A673 (cell line): ENCODE data around the gene ABCA4. TPM values are rescaled to one million over a fixed set of nuclear protein-coding genes. Genes with fewer than 3 reads are reported as not detected.
"Not testable (repeated sequence)": the region's sequence is repeated elsewhere in the genome, so short reads cannot be mapped to it uniquely, and the experiment has no call there.

ENCODE experiments used
- BruUV-seq: library from RNA; stranded (reverse); fragments of 400-500 nt; replicated peaks from 2 replicates; lab custom pipeline; 2021; lab: Mats Ljungman, UMichigan
- CTCF ChIA-PET: fragments of 300-600 bp; sonication (Branson Sonifier 250); formaldehyde crosslinking; loops from one replicate; lab custom pipeline; 2022; ENCODE audit warnings: antibody characterized with exemption; lab: Charles Lee
- POLR2A ChIA-PET: fragments of 300-600 bp; sonication (Branson Sonifier 250); formaldehyde crosslinking; loops from one replicate; lab custom pipeline; 2022; ENCODE audit warnings: antibody characterized with exemption; ENCODE audit not compliant: low non-redundant PET; lab: Charles Lee
- DNase-seq: peaks from one replicate; pipeline ENCODE4 v3.0.0-alpha.2; 2015; ENCODE audit warnings: low spot score
- H3K27ac ChIP-seq: fragments of 200-600 bp; sonication (generic); 2 replicates; pipeline ENCODE4 v1.5.1; 2016; ENCODE audit warnings: mixed run types, low read depth, mild to moderate bottlenecking, mixed read lengths, antibody characterized with exemption, low read length; ENCODE audit not compliant: poor library complexity, severe bottlenecking
- H3K27me3 ChIP-seq: fragments of 200-600 bp; sonication (generic); replicated peaks from 2 replicates; pipeline ENCODE4 v1.6.1; 2017; ENCODE audit warnings: mixed run types, low read depth, mild to moderate bottlenecking, mixed read lengths, antibody characterized with exemption, low read length; ENCODE audit not compliant: insufficient read depth, poor library complexity
- H3K36me3 ChIP-seq: fragments of 200-600 bp; sonication (generic); 2 replicates; pipeline ENCODE4 v1.6.1; 2016; ENCODE audit warnings: mixed run types, mild to moderate bottlenecking, mixed read lengths, antibody characterized with exemption, low read length; ENCODE audit not compliant: insufficient read depth, poor library complexity, severe bottlenecking
- H3K4me1 ChIP-seq: fragments of 200-600 bp; sonication (generic); 2 replicates; pipeline ENCODE4 v1.6.1; 2017; ENCODE audit warnings: mixed run types, mild to moderate bottlenecking, mixed read lengths, antibody characterized with exemption, low read length; ENCODE audit not compliant: insufficient read depth, poor library complexity, severe bottlenecking
- H3K4me3 ChIP-seq: fragments of 200-600 bp; sonication (generic); 2 replicates; pipeline ENCODE4 v1.5.1; 2016; ENCODE audit warnings: low read depth, mixed run types, mild to moderate bottlenecking, mixed read lengths, low read length; ENCODE audit not compliant: poor library complexity, severe bottlenecking
- H3K9me3 ChIP-seq: fragments of 200-600 bp; sonication (generic); 2 replicates; pipeline ENCODE4 v1.6.1; 2016; ENCODE audit warnings: mixed run types, low read depth, mild to moderate bottlenecking, mixed read lengths, antibody characterized with exemption, low read length; ENCODE audit not compliant: poor library complexity, severe bottlenecking
- CTCF ChIP-seq: fragments of 300-800, 200-600 bp; sonication (generic); conservative IDR thresholded peaks from 2 replicates; pipeline ENCODE4 v1.5.1; 2017; ENCODE audit warnings: low read depth, mild to moderate bottlenecking, antibody characterized with exemption, low read length, moderate library complexity, mixed read lengths
- EZH2 ChIP-seq: fragments of 200-600 bp; sonication (generic); IDR thresholded peaks from 2 replicates; pipeline ENCODE4 v1.6.1; 2017; ENCODE audit warnings: borderline replicate concordance, low read depth, mild to moderate bottlenecking, mixed read lengths, antibody characterized with exemption, low read length; ENCODE audit not compliant: poor library complexity, severe bottlenecking
- intact Hi-C: fragments of 100-400 bp; cut with micrococcal nuclease; formaldehyde crosslinking; loops from one replicate; pipeline ENCODE4 v1.10.0; 2022; ENCODE audit not compliant: unreplicated experiment
- total RNA-seq: library from RNA; stranded (reverse); gene quantifications from 2 replicates; pipeline ENCODE4 v1.2.3, GENCODE V29; 2021

ABCA4 gene
- total RNA-seq, 1 experiment from 2014 or later = 0.09 TPM

- no TSS peak for BruUV-seq
- no peak for DNase-seq
- ChIA-PET POLR2A (no interaction called here), CTCF (no interaction called here)
- Histone ChIP-seq H3K4me1 (peaks cover 11% of the 10 kb centered on the region), H3K36me3 (no peaks in the 10 kb centered on the region), H3K4me3 (no peak overlapping the region), H3K9me3 (no peaks in the 10 kb centered on the region), H3K27ac (no peak overlapping the region), H3K27me3 (no peaks in the 10 kb centered on the region)
- intact Hi-C loops = no loop called here
- TF ChIP-seq CTCF (no peak), EZH2 (no peak)
Observed at GRCh38 chr1:94000510-94001282, 120.3 kb downstream of the ABCA4 start.

- Histone ChIP-seq H3K27ac (no peak overlapping the region), H3K9me3 (no peaks in the 10 kb centered on the region), H3K27me3 (no peaks in the 10 kb centered on the region), H3K36me3 (no peaks in the 10 kb centered on the region), H3K4me3 (no peak overlapping the region), H3K4me1 (peaks cover 6% of the 10 kb centered on the region)
- BruUV-seq = no TSS peak
- intact Hi-C loops = no loop called here
- DNase-seq = no peak
- POLR2A ChIA-PET = no interaction called here
- TF ChIP-seq EZH2 (no peak), CTCF (no peak)
- CTCF ChIA-PET = no interaction called here
Observed at GRCh38 chr1:93999840-94000415, 121.0 kb downstream of the ABCA4 start.

DNA sequence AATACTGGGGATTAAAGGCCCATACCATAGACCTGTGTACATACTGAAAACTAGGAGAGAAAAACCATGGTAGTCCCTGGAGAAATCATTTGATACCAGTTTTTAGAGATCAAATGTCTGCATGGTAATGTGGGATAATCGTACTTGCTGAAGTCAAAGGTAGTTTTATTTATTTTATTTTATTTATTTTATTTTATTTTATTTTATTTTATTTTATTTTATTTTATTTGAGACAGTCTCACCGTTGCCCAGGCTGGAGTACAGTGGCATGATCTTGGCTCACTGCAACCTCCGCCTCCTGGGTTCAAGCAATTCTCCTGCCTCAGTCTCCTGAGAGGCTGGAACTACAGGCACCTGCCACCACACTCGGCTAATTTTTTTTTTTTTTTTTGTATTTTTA, 122.4 kb downstream of the ABCA4 start:
- POLR2A ChIA-PET, DNase-seq, H3K4me3 ChIP-seq, H3K36me3 ChIP-seq, H3K4me1 ChIP-seq, H3K27me3 ChIP-seq, CTCF ChIA-PET, intact Hi-C loops, BruUV-seq, H3K9me3 ChIP-seq, H3K27ac ChIP-seq: not testable (repeated sequence)
